GM12878 (cell line): Measurements from ENCODE around the gene CDKN1B. TPM values are rescaled to one million over a fixed set of nuclear protein-coding genes. Genes with fewer than 3 reads are reported as not detected.

Experiments
- ATAC-seq: fragments of 200-7000 bp; cut with Tn5 transposase; 3 replicates; pipeline ENCODE4 v1.9.1; 2020; ENCODE audit warnings: mild to moderate bottlenecking, moderate library complexity
- BruUV-seq: library from RNA; stranded (reverse); fragments of 400-500 nt; replicated peaks from 2 replicates; lab custom pipeline; 2021; lab: Mats Ljungman, UMichigan
- CTCF ChIA-PET: fragments of 300-600 bp; sonication (Branson Sonifier 250); formaldehyde crosslinking; extraction: SDS; loops from one replicate; lab custom pipeline; 2021; ENCODE audit warnings: inconsistent platforms; lab: Yijun Ruan, JAX
- POLR2A ChIA-PET: fragments of 350-600 bp; formaldehyde crosslinking; extraction: SDS; loops from one replicate; lab custom pipeline; 2021; ENCODE audit warnings: inconsistent platforms; lab: Charles Lee
- RAD21 ChIA-PET: fragments of 300-600 bp; sonication (Branson Sonifier 250); formaldehyde crosslinking; loops from one replicate; lab custom pipeline; 2023; ENCODE audit warnings: antibody characterized with exemption; ENCODE audit not compliant: unreplicated experiment; lab: Charles Lee
- SMC1A ChIA-PET: fragments of 300-600 bp; sonication (Branson Sonifier 250); formaldehyde crosslinking; loops from one replicate; lab custom pipeline; 2023; ENCODE audit not compliant: unreplicated experiment, uncharacterized antibody; lab: Charles Lee
- DNase-seq: peaks from one replicate; pipeline ENCODE4 v3.0.0-alpha.2; 2011; ENCODE audit warnings: low read depth, low spot score
- FAIRE-seq: peaks from 3 replicates; lab custom pipeline; 2011; peaks lifted over from hg19 to GRCh38; lab: Jason Lieb, UNC
- H2AFZ ChIP-seq: 2 replicates; pipeline ENCODE4 v1.6.0; 2011; ENCODE audit warnings: low read depth, low read length, control low read depth; ENCODE audit not compliant: control insufficient read depth
- H3K27ac ChIP-seq: 2 replicates; pipeline ENCODE4 v1.5.1; 2011; ENCODE audit warnings: control low read depth; ENCODE audit not compliant: control insufficient read depth, insufficient read depth
- H3K27me3 ChIP-seq, 2 experiments: replicated peaks in 1 of 2; 2 replicates each; pipeline versions ENCODE4 v1.6.0 to v1.6.1; 2011; ENCODE audit warnings: low read length in 1 of 2; ENCODE audit not compliant: control insufficient read depth in 2 of 2, insufficient read depth in 2 of 2
- H3K36me3 ChIP-seq, 2 experiments: 2 replicates each; pipeline ENCODE4 v1.5.1; 2011; ENCODE audit warnings: low read length in 1 of 2; ENCODE audit not compliant: control insufficient read depth in 2 of 2, insufficient read depth in 2 of 2
- H3K4me1 ChIP-seq: 2 replicates; pipeline ENCODE4 v1.6.1; 2011; ENCODE audit warnings: mild to moderate bottlenecking, low read length, moderate library complexity, mixed read lengths; ENCODE audit not compliant: control insufficient read depth, insufficient read depth
- H3K4me2 ChIP-seq: 2 replicates; pipeline ENCODE4 v1.6.0; 2011; ENCODE audit warnings: control low read depth; ENCODE audit not compliant: control insufficient read depth, insufficient read depth
- H3K4me3 ChIP-seq: fragments of 200-600 bp; sonication (generic); 2 replicates; pipeline ENCODE4 v1.5.1; 2016
- H3K79me2 ChIP-seq: 2 replicates; pipeline ENCODE4 v1.6.0; 2011; ENCODE audit warnings: low read length; ENCODE audit not compliant: control insufficient read depth, insufficient read depth
- H3K9ac ChIP-seq: 2 replicates; pipeline ENCODE4 v1.8.0; 2011; ENCODE audit warnings: low read length, control low read depth, mixed read lengths; ENCODE audit not compliant: control insufficient read depth, insufficient read depth
- H3K9me3 ChIP-seq: replicated peaks from 3 replicates; pipeline ENCODE4 v1.5.1; 2011; ENCODE audit warnings: mild to moderate bottlenecking, low read length; ENCODE audit not compliant: control insufficient read depth, insufficient read depth
- H4K20me1 ChIP-seq: 2 replicates; pipeline ENCODE4 v1.6.0; 2011; ENCODE audit not compliant: control insufficient read depth, insufficient read depth
- CBX5 ChIP-seq: sonication (generic); IDR thresholded peaks from 2 replicates; pipeline ENCODE4 v1.6.1; 2016; ENCODE audit warnings: low read depth, moderate library complexity, mild to moderate bottlenecking, inconsistent platforms
- CHD1 ChIP-seq: IDR thresholded peaks from 2 replicates; pipeline ENCODE4 v1.6.1; 2012; ENCODE audit warnings: low read depth, low read length, improper control_type of control experiment
- ETV6 ChIP-seq, 2 experiments: fragments of 450-650 bp in 1 of 2; IDR thresholded peaks in 1 of 2; conservative IDR thresholded peaks in 1 of 2; 2 replicates each; pipeline ENCODE4 v1.6.1; 2014; ENCODE audit warnings: antibody characterized with exemption in 1 of 2, borderline replicate concordance in 1 of 2, low read depth in 1 of 2, mild to moderate bottlenecking in 1 of 2, moderate library complexity in 1 of 2
- HDAC6 ChIP-seq: fragments of 200-600 bp; sonication (generic); IDR thresholded peaks from one replicate; pipeline ENCODE4 v1.8.0; 2017; ENCODE audit warnings: antibody characterized with exemption; ENCODE audit not compliant: unreplicated experiment
- MTA2 ChIP-seq: fragments of 450-650 bp; IDR thresholded peaks from 2 replicates; pipeline ENCODE4 v1.6.1; 2016; ENCODE audit warnings: low read depth, mild to moderate bottlenecking, moderate library complexity
- MXI1 ChIP-seq: fragments of 150-350 bp; IDR thresholded peaks from 2 replicates; pipeline ENCODE4 v1.6.1; 2011; ENCODE audit warnings: low read depth, mild to moderate bottlenecking, inconsistent platforms, low read length, improper control_type of control experiment
- NR2C2 ChIP-seq: IDR thresholded peaks from 2 replicates; pipeline ENCODE4 v1.6.1; 2011; ENCODE audit warnings: borderline replicate concordance, low read depth; ENCODE audit not compliant: control insufficient read depth, insufficient read length
- PML ChIP-seq: IDR thresholded peaks from 2 replicates; pipeline ENCODE4 v1.6.1; 2012; ENCODE audit warnings: low read length, inconsistent platforms
- RELA ChIP-seq: fragments of 450-650 bp; IDR thresholded peaks from 2 replicates; pipeline ENCODE4 v1.8.0; 2014; ENCODE audit warnings: borderline replicate concordance; ENCODE audit not compliant: partially characterized antibody
- RUNX3 ChIP-seq: IDR thresholded peaks from 2 replicates; pipeline ENCODE4 v1.6.1; 2012; ENCODE audit warnings: low read length, inconsistent platforms
- YBX1 ChIP-seq: fragments of 450-650 bp; IDR thresholded peaks from 2 replicates; pipeline ENCODE4 v1.6.1; 2016; ENCODE audit warnings: antibody characterized with exemption
- YY1 ChIP-seq: IDR thresholded peaks from 2 replicates; pipeline ENCODE4 v1.6.1; 2011; ENCODE audit warnings: low read depth, mild to moderate bottlenecking, low read length
- ZNF217 ChIP-seq: fragments of 450-650 bp; IDR thresholded peaks from 2 replicates; pipeline ENCODE4 v1.6.1; 2017; ENCODE audit warnings: antibody characterized with exemption, mild to moderate bottlenecking
- WGBS: methylation state at CpG from one replicate; pipeline ENCODE4 v1.1.6; 2016; ENCODE audit warnings: low lambda C conversion rate; ENCODE audit not compliant: insufficient replicate concordance, insufficient coverage; ENCODE audit errors: missing lambda C conversion rate; 5-methylcytosine and 5-hydroxymethylcytosine counted together
- in situ Hi-C: fragments of 300-500 bp; cut with MboI; formaldehyde crosslinking; loops from 9 replicates; pipeline ENCODE4 v1.14.3; 2018; ENCODE audit warnings: mixed read lengths
- intact Hi-C: fragments of 100-400 bp; cut with micrococcal nuclease; formaldehyde crosslinking; loops from one replicate; pipeline ENCODE4 v1.14.2; 2022; ENCODE audit not compliant: unreplicated experiment
- polyA plus RNA-seq, 11 experiments: library from polyadenylated mRNA; depleted of rRNA in 4 of 11; unstranded in 6 of 11; stranded (reverse) in 5 of 11; fragments of >200 nt; fragmentation: Nextera tagmentation in 4 of 11; fragmentation: Illumina TruSeq in 1 of 11; extraction: Ambion mirVana in 4 of 11; extraction: Trizol in 1 of 11; gene quantifications; 1 replicate in 1 of 11; 2 replicates in 10 of 11; pipeline versions ENCODE4 v1.2.1 to v1.2.3, GENCODE V29; 2011 to 2016; ENCODE audit warnings: inconsistent platforms in 2 of 11, missing spikeins in 2 of 11, low read depth in 1 of 11
- total RNA-seq, 4 experiments: library from RNA; depleted of rRNA in 3 of 4; stranded (reverse); fragments of >200 nt in 3 of 4; fragmentation: Illumina TruSeq in 1 of 4; extraction: Trizol in 1 of 4; gene quantifications; 2 replicates each; pipeline versions ENCODE4 v1.2.1 to v1.2.3, GENCODE V29; 2013 to 2021
- TF ChIP-seq, protein P1 (sequence below): fragments of 450-650 bp; IDR thresholded peaks from 2 replicates; pipeline ENCODE4 v1.6.1; 2017; ENCODE audit warnings: mild to moderate bottlenecking, low read depth, inconsistent platforms; ENCODE audit not compliant: poor library complexity, severe bottlenecking
- TF ChIP-seq, protein P2 (sequence below): fragments of 150-350 bp; IDR thresholded peaks from 2 replicates; pipeline ENCODE4 v1.6.1; 2014; ENCODE audit warnings: mild to moderate bottlenecking, low read depth, low read length

CDKN1B gene
- total and polyA plus RNA-seq, 10 of the 15 experiments (the other 5 are each of a cell fraction or from before 2014, with no cell fraction given): 4.2 to 39.1 (median 23.1) TPM

DNA sequence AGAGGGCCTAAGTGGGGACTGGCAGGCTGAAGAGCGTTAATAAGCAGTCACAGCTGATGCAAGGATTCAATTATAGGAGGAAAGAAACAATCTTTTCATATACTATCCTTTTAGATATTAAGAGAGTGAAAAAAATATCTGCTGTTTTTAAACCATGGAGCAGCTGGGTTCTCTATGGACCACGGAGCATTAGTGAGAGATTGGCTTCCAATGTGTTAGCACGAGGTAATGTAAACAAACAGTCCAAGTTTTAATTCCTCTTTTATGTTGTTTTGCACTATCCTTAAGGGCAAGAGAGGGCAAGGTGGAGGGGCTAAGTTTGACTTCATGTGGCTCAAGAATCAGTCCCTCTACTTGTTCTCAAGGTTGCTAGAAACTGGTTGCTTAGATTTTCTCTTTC lies 30.9 kb downstream of the CDKN1B start (continued):
- TF ChIP-seq, protein P1, sequence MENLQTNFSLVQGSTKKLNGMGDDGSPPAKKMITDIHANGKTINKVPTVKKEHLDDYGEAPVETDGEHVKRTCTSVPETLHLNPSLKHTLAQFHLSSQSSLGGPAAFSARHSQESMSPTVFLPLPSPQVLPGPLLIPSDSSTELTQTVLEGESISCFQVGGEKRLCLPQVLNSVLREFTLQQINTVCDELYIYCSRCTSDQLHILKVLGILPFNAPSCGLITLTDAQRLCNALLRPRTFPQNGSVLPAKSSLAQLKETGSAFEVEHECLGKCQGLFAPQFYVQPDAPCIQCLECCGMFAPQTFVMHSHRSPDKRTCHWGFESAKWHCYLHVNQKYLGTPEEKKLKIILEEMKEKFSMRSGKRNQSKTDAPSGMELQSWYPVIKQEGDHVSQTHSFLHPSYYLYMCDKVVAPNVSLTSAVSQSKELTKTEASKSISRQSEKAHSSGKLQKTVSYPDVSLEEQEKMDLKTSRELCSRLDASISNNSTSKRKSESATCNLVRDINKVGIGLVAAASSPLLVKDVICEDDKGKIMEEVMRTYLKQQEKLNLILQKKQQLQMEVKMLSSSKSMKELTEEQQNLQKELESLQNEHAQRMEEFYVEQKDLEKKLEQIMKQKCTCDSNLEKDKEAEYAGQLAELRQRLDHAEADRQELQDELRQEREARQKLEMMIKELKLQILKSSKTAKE: no peak
- TF ChIP-seq ZNF217: no peak
- no peak for TF ChIP-seq MTA2
- TF ChIP-seq, protein P2, sequence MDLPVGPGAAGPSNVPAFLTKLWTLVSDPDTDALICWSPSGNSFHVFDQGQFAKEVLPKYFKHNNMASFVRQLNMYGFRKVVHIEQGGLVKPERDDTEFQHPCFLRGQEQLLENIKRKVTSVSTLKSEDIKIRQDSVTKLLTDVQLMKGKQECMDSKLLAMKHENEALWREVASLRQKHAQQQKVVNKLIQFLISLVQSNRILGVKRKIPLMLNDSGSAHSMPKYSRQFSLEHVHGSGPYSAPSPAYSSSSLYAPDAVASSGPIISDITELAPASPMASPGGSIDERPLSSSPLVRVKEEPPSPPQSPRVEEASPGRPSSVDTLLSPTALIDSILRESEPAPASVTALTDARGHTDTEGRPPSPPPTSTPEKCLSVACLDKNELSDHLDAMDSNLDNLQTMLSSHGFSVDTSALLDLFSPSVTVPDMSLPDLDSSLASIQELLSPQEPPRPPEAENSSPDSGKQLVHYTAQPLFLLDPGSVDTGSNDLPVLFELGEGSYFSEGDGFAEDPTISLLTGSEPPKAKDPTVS: no peak
- TF ChIP-seq PML: no peak
- no peak for TF ChIP-seq CBX5
- no peak for TF ChIP-seq CHD1
- TF ChIP-seq RUNX3: no peak

DNA sequence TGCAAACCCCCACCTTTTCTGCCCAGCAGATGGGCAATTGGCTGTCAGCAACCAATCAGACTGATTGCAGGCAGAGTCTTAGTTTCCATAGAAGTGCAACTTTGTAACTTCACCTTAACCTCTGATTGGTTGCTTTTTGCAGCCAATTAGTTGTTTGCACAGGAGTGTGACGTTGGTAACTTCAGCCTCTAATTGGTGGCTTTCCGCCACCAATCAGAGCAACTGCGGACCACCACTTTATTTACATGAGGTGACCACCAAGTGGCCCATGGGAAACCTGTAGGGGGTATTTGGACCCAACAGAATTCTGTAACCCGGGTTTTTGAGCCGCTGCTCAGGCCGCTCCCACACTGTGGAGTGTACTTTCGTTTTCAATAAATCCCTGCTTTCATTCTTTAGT lies 32.3 kb downstream of the CDKN1B start:
- in situ Hi-C loops: no loop called here
- H4K20me1 ChIP-seq: no peaks in the 10 kb centered on the region
- H3K4me1 ChIP-seq: no peaks in the 10 kb centered on the region; the same call in 1 of the 2 replicates
- POLR2A ChIA-PET: no interaction called here
- FAIRE-seq (no peak), ATAC-seq (no peak), DNase-seq (no peak)
- no peak overlapping the region for H3K4me3 ChIP-seq
- RAD21 ChIA-PET: interaction anchor here (2.6 kb wide), 1 partner anchor 12 kb away, joined by 6 read pairs; no protein-coding TSS in a partner anchor
- peaks cover 0 to 5% of the 10 kb centered on the region in 2 experiments; a peak in 2 of 4 replicates for H3K36me3 ChIP-seq
- SMC1A ChIA-PET: no interaction called here
- H3K79me2 ChIP-seq: no peaks in the 10 kb centered on the region
- intact Hi-C loops: no loop called here
- 88% methylated on average over 7 of the region's 7 CpGs for WGBS
- H3K27ac ChIP-seq: no peak overlapping the region
- TF ChIP-seq YY1 (no peak), MXI1 (no peak), YBX1 (no peak), NR2C2 (no peak), RELA (no peak), HDAC6 (no peak), ETV6 (conservative IDR thresholded peaks at IDR 0.05 in 1 of 2, IDR thresholded peaks at IDR 0.05 in 1 of 2; ENCODE audit: borderline replicate concordance in 1 of 2, low read depth in 1 of 2) (no peak)
- CTCF ChIA-PET: no interaction called here
- H2AFZ ChIP-seq: no peak overlapping the region
- H3K9me3 ChIP-seq: no peaks in the 10 kb centered on the region
- no peaks in the 10 kb centered on the region for H3K27me3 ChIP-seq
- no peak overlapping the region for H3K4me2 ChIP-seq
- H3K9ac ChIP-seq: no peak overlapping the region
- no TSS peak for BruUV-seq
